Renal cortex interstitium (tissue), 11 donors: Measurements from ENCODE around the gene RMND1. TPM values are rescaled to one million over a fixed set of nuclear protein-coding genes. Genes with fewer than 3 reads are reported as not detected.
A peak's percentile ranks its signal among the peaks of the same experiment; 100 is the strongest.
"Not testable (repeated sequence)": the region's sequence is repeated elsewhere in the genome, so short reads cannot be mapped to it uniquely, and the experiment has no call there.

Experiments used
- DNase-seq, 11 donors: peaks; one replicate each; pipeline ENCODE4 v3.0.0-alpha.2; 2013; ENCODE audit warnings: low read depth in 9 of 11, low spot score in 4 of 11; ENCODE audit errors: extremely low read depth in 1 of 11
- polyA plus RNA-seq, 3 donors: library from polyadenylated mRNA; unstranded; fragments of 120-200 nt; gene quantifications; one replicate each; pipeline ENCODE4 v1.2.1, GENCODE V29; 2013; ENCODE audit not compliant: insufficient read length in 3 of 3

RMND1 gene
- polyA plus RNA-seq, 3 donors: 49.4 to 69.2 (median 57.7) TPM

GRCh38 chr6:151475653-151476523, 24.0 kb upstream of the RMND1 start:
- DNase-seq: peak in 4 of 11 donors; percentile 35 to 45 (median 42)

DNA sequence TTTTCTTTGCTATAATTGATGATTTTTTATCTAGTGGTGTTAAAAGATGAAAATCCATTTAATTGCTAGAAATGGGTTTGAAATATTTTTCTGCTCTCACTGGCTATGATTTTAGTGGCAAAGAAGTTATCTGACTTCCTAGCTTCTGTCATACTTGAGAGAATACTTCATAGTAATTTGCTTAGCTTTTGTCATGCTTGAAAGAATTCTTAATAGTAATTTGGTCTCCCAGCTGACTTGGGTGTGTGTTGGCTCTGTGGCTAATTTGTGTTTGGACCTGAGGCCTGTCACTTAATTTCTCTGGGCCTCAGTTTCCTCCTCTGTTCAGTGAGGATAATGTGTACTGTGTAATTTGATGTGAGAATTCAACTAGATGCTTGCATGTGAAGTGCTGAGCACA, 12.8 kb upstream of the RMND1 start:
- DNase-seq: no peak

DNA sequence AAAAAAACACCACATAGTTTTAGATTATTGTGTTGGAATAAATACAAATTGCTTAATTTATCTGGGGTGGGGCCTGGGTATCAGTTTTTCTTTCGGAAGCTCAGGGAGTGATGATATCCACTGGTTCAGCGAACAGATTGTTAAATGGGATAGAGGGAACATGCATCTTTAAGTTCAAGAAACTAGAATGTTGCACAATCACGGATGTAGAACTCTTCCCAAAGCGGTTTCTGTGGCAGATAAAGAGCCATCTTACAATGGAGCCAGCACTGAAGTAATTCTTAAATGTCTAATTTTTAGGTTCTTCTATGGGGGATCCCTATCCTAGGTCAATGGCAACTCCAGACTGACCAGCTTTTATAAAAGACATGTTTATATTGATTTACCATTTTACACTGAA, 9.7 kb upstream of the RMND1 start:
- no peak for DNase-seq

- DNase-seq: not testable (repeated sequence)
Observed at GRCh38 chr6:151455751-151456398, 3.9 kb upstream of the RMND1 start.

- DNase-seq: peak in 1 of 11 donors; percentile 13
Observed at GRCh38 chr6:151452750-151453427, 963 bp upstream of the RMND1 start.

GRCh38 chr6:151451417-151451949, 443 bp downstream of the RMND1 start:
- no peak for DNase-seq

DNA sequence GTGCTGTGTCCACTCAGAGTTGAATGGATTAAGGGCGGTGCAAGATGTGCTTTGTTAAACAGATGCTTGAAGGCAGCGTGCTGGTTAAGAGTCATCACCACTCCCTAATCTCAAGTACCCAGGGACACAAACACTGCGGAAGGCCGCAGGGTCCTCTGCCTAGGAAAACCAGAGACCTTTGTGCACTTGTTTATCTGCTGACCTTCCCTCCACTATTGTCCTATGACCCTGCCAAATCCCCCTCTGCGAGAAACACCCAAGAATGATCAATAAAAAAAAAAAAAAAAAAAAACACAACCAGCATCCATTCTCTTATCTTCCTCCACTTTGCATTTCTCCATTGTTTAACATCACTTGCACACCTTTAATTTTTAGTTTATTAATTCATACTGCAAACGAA, 998 bp downstream of the RMND1 start:
- not testable (repeated sequence) for DNase-seq

DNA sequence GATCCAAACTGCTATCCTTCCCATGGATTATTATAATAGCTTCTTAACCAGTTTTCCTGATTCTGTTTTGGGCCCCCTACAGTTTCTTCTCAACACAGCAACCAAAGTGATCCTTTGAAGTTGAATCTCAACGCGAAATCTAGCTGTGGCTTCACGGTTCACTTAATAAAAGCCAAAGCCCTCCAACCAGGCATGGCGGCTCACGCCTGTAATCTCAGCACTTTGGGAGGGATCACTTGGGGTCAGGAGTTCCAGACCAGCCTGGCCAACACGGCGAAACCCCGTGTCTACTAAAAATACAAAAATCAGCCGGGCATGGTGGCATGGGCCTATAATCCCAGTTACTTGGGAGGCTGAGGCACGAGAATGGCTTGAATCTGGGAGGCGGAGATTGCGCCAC, 3.3 kb downstream of the RMND1 start:
- no peak for DNase-seq

- DNase-seq: no peak
Observed at GRCh38 chr6:151447237-151447636, 4.7 kb downstream of the RMND1 start.

- DNase-seq: no peak
Observed at GRCh38 chr6:151445482-151445881, 6.4 kb downstream of the RMND1 start.

GRCh38 chr6:151443911-151444621, 7.9 kb downstream of the RMND1 start:
- DNase-seq: no peak

- DNase-seq: no peak
Observed at GRCh38 chr6:151443454-151443853, 8.5 kb downstream of the RMND1 start.

- no peak for DNase-seq
Observed at GRCh38 chr6:151442371-151442770, 9.6 kb downstream of the RMND1 start.

GRCh38 chr6:151441390-151442166, 10.3 kb downstream of the RMND1 start:
- no peak for DNase-seq

DNA sequence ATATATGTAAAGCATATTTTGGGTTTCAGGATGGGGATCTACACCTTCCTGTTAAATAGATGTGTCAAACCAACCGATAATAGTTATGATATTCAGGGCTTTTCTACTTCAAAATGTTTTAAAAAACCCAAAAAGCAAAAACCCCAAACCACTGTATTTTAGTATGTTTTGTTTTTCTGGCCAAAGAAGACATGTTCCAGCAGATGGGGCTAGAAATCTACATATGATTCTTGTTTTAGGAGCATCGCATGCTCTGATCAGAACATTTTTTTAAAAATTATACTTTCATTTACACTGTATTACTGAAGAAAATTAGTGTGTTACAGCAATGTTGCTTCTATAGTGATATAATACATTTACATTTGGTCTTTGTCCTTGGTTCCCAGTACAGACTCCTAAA, 11.0 kb downstream of the RMND1 start:
- no peak for DNase-seq

- DNase-seq: no peak
Observed at GRCh38 chr6:151440498-151440897, 11.4 kb downstream of the RMND1 start.

- no peak for DNase-seq
Observed at GRCh38 chr6:151437401-151437800, 14.5 kb downstream of the RMND1 start.

DNA sequence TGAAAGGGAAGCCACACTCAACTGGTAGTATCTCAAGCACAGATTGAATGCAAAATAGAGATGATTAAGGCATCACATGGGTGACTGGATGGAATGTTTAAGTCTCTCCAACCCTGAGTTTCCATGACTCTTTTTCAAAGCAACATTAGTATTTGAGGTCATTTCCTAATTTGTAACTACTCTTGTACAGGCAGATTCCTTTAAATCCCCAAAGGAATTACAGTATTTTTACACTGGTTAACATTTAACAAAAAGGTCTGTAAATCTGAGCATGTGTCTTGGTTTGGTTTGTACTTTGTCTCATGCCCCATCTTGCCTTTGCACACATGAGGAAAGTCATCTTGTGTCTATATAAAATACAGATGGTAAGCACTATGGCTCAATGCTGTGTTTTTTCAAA, 15.1 kb downstream of the RMND1 start:
- peak in 5 of 11 donors; percentile 28 to 60 (median 48) for DNase-seq
